Measurements from ENCODE around the gene KDM8. TPM values are rescaled to one million over a fixed set of nuclear protein-coding genes. Genes with fewer than 3 reads are reported as not detected.

The KDM8 gene
- total and polyA plus RNA-seq, 2 experiments from 2014 or later: 5.1 to 5.7 TPM

GRCh38 chr16:27241658-27242057 lies 38.3 kb downstream of the KDM8 start:
- no peak for DNase-seq (ENCODE audit: low spot score)
- no peaks in the 10 kb centered on the region for H3K36me3 ChIP-seq (ENCODE audit: insufficient read depth)
- no peak for TF ChIP-seq ZNF462 (CRISPR knock-in tag; IDR thresholded peaks at IDR 0.05)
- no peak for TF ChIP-seq ZNF331 (CRISPR knock-in tag; IDR thresholded peaks at IDR 0.05; ENCODE audit: low read depth)
- TF ChIP-seq CREB1 (CRISPR knock-in tag; IDR thresholded peaks at IDR 0.05; ENCODE audit: low read depth): no peak
- TF ChIP-seq, protein P1, sequence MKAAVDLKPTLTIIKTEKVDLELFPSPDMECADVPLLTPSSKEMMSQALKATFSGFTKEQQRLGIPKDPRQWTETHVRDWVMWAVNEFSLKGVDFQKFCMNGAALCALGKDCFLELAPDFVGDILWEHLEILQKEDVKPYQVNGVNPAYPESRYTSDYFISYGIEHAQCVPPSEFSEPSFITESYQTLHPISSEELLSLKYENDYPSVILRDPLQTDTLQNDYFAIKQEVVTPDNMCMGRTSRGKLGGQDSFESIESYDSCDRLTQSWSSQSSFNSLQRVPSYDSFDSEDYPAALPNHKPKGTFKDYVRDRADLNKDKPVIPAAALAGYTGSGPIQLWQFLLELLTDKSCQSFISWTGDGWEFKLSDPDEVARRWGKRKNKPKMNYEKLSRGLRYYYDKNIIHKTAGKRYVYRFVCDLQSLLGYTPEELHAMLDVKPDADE (IDR thresholded peaks at IDR 0.05): no peak
- no peak for TF ChIP-seq STAT1 (IDR thresholded peaks at IDR 0.05; ENCODE audit: unreplicated experiment)
- no peak for TF ChIP-seq POLR2AphosphoS5 (IDR thresholded peaks at IDR 0.05; ENCODE audit: low read depth)
- TF ChIP-seq ZNF114 (CRISPR knock-in tag; IDR thresholded peaks at IDR 0.05): no peak
- TF ChIP-seq NANOG (IDR thresholded peaks at IDR 0.05; ENCODE audit: borderline replicate concordance): no peak
- no peak for TF ChIP-seq EZH2phosphoT487 (IDR thresholded peaks at IDR 0.05; ENCODE audit: unreplicated experiment)
- no peak for TF ChIP-seq EZH2 (IDR thresholded peaks at IDR 0.05; ENCODE audit: low read depth, unreplicated experiment)
- TF ChIP-seq JUNB (IDR thresholded peaks at IDR 0.05; ENCODE audit: unreplicated experiment): no peak
- TF ChIP-seq, protein P2, sequence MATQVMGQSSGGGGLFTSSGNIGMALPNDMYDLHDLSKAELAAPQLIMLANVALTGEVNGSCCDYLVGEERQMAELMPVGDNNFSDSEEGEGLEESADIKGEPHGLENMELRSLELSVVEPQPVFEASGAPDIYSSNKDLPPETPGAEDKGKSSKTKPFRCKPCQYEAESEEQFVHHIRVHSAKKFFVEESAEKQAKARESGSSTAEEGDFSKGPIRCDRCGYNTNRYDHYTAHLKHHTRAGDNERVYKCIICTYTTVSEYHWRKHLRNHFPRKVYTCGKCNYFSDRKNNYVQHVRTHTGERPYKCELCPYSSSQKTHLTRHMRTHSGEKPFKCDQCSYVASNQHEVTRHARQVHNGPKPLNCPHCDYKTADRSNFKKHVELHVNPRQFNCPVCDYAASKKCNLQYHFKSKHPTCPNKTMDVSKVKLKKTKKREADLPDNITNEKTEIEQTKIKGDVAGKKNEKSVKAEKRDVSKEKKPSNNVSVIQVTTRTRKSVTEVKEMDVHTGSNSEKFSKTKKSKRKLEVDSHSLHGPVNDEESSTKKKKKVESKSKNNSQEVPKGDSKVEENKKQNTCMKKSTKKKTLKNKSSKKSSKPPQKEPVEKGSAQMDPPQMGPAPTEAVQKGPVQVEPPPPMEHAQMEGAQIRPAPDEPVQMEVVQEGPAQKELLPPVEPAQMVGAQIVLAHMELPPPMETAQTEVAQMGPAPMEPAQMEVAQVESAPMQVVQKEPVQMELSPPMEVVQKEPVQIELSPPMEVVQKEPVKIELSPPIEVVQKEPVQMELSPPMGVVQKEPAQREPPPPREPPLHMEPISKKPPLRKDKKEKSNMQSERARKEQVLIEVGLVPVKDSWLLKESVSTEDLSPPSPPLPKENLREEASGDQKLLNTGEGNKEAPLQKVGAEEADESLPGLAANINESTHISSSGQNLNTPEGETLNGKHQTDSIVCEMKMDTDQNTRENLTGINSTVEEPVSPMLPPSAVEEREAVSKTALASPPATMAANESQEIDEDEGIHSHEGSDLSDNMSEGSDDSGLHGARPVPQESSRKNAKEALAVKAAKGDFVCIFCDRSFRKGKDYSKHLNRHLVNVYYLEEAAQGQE (IDR thresholded peaks at IDR 0.05; ENCODE audit: unreplicated experiment): no peak
- TF ChIP-seq CTCF (conservative IDR thresholded peaks at IDR 0.05; ENCODE audit: low read depth in 2 of 2): no peak
- H3K4me3 ChIP-seq: no peak overlapping the region
- no peak overlapping the region for H3K27ac ChIP-seq (ENCODE audit: low read depth)
- H4K20me1 ChIP-seq (replicated peaks; ENCODE audit: insufficient read depth): no peaks in the 10 kb centered on the region
- H3K9me2 ChIP-seq (ENCODE audit: insufficient read depth): no peaks in the 10 kb centered on the region
- no peak overlapping the region for H3K4me3 Mint-ChIP-seq
- no peaks in the 10 kb centered on the region for H3K27me3 ChIP-seq (ENCODE audit: insufficient read depth)
- no peaks in the 10 kb centered on the region for H3K79me2 ChIP-seq (replicated peaks; ENCODE audit: insufficient read depth)
- H3K27me3 Mint-ChIP-seq (ENCODE audit: insufficient read depth, low read depth, poor library complexity): peaks cover 6% of the 10 kb centered on the region
- H3K4me2 ChIP-seq: no peak overlapping the region
- no peak overlapping the region for H2AFZ ChIP-seq
- no peaks in the 10 kb centered on the region; the same call in 2 of the 3 replicates for H3K9me3 Mint-ChIP-seq
- no peaks in the 10 kb centered on the region for H3K36me3 Mint-ChIP-seq (ENCODE audit: low read depth)
- peaks cover 41% of the 10 kb centered on the region for H3K4me1 Mint-ChIP-seq
- peaks cover 10% of the 10 kb centered on the region for H3K4me1 ChIP-seq (ENCODE audit: insufficient read depth)
- H3K27ac Mint-ChIP-seq: no peak overlapping the region
- ATAC-seq: no peak
- H3F3A ChIP-seq (replicated peaks; ENCODE audit: low read depth): no peaks in the 10 kb centered on the region
